Breast epithelium (tissue), 3 donors: ENCODE results near the gene AP4S1.

Experiments used
- POLR2A ChIP-seq: fragments of 450-650 bp; IDR thresholded peaks from one replicate; pipeline ENCODE4 v1.6.1; 2016; ENCODE audit warnings: antibody characterized with exemption, mild to moderate bottlenecking, moderate library complexity
- TF ChIP-seq, protein P1 (sequence below), 3 donors: fragments of 450-650 bp; IDR thresholded peaks; one replicate each; pipeline ENCODE4 v1.5.1; 2016 to 2017; ENCODE audit warnings: antibody characterized with exemption in 3 of 3, mild to moderate bottlenecking in 3 of 3, moderate library complexity in 3 of 3

DNA sequence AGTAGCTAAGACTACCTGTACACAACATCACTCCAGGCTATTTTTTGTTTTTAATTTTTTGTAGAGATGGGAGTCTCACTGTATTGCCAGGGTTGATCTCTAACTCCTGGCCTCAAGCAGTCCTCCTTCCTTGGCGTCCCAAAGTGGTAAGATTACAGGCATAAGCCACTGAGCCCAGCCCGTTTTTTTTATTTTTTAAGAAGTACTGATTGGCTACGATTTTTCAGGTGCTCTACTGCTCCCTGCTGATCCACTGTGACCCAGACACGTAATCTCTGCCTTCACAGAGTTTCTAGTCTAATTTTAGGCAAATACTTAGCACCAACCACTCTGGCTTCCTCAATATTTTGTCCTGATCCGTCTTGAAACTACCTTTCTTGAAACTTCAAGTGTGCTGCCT lies 5.0 kb downstream of the AP4S1 start:
- TF ChIP-seq, protein P1, sequence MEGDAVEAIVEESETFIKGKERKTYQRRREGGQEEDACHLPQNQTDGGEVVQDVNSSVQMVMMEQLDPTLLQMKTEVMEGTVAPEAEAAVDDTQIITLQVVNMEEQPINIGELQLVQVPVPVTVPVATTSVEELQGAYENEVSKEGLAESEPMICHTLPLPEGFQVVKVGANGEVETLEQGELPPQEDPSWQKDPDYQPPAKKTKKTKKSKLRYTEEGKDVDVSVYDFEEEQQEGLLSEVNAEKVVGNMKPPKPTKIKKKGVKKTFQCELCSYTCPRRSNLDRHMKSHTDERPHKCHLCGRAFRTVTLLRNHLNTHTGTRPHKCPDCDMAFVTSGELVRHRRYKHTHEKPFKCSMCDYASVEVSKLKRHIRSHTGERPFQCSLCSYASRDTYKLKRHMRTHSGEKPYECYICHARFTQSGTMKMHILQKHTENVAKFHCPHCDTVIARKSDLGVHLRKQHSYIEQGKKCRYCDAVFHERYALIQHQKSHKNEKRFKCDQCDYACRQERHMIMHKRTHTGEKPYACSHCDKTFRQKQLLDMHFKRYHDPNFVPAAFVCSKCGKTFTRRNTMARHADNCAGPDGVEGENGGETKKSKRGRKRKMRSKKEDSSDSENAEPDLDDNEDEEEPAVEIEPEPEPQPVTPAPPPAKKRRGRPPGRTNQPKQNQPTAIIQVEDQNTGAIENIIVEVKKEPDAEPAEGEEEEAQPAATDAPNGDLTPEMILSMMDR (IDR thresholded peaks at IDR 0.05): no peak
- TF ChIP-seq POLR2A: no peak
